Posterior cingulate gyrus (tissue), 11 donors: ENCODE data around the gene OGFOD3.
"Not testable (repeated sequence)": the region's sequence is repeated elsewhere in the genome, so short reads cannot be mapped to it uniquely, and the experiment has no call there.

ENCODE experiments used
- DNase-seq, 10 donors: peaks; one replicate each; pipeline versions ENCODE4 v3.0.0 to v3.0.0-alpha.2; 2020 to 2021; ENCODE audit warnings: mixed read lengths in 3 of 10
- intact Hi-C: fragments of 100-400 bp; cut with DNase I; formaldehyde crosslinking; loops from one replicate; pipeline ENCODE4 v1.15.1; 2023

Gene OGFOD3

DNA sequence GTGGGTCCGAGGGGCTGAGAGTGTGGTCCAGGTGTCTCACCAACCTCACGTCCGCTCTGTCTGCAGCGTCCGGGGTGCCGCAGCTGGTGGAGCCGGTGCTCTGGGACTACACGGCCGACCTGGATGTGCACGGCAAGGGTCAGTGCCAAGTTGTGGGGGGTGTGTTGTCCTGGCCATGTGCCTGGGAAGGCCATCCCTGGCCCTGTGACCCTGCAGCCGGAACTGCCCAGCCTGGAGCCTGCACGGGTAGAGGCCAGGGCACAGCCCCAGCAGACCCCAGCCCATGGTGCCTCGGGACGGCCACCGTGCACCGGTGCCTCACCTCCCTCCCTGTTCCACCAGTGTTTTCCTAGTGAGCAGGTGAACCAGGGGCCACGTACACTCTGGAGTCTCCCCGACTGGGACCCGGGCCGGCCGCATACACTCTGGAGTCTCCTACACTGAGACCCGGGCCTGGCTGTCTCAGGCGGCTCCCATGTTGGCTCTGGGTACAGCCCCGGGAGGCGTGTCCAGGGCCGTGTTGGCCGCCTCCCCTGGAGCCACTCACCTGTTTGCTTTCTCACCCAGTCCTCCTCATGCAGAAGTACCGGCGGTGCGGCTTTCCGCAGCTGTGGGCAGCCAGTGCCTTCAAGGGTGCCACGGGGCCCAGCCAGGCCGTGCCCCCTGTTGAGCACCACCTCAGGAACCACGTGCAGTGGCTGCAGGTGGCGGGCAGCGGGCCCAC lies 18.4 kb upstream of the OGFOD3 start:
- intact Hi-C loops = no loop called here
- peak in 1 of 10 donors; percentile 80 for DNase-seq

DNA sequence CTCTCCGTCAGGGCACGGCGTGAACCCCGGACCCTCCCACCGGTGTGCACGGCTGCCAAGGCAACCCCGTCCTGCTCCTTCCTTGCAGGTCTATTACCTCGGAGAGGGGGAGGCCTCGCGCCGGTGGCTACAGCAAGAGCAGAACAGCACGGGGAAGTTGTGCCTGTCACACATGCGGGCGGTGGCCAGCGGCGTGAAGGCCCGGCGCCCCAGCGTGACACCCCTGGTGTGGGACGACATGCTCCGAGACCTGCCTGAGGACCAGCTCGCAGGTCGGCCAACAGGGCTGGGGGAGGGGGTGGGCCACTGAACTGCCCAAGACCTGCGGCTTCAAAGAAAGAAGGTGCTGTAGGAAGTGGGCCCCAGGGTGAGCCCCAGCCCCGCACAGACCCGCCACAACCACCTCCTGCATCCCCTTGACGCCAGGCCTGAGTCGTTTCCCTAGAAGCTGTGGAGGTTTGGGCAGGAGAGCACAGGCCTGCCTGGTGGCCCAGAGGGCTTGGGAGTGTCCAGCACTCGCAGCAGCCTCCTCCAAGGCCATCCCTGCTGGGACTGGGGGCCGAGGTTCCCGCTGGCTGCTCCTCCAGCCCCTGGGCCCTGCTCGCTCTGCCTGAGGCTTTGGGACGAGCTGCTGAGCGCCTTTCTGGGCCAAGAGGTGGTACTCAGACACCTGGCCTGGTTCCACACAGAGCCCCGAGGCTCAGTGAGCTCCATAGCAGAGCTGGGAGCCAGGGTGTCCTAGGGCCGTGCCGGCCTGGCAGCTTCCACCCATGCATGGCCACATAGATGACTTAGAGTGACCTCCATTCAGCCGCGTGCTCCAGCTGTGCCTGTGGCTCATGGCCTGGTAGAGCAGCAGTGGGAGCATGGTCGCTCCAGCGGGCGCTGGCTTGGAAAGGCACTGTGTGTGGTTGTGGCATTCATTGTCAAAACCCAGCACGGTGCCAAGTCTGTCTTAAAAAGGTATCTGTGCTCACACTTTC lies 17.5 kb upstream of the OGFOD3 start:
- intact Hi-C loops = no loop called here
- peak in 2 of 10 donors; percentile 82 to 86 for DNase-seq

DNA sequence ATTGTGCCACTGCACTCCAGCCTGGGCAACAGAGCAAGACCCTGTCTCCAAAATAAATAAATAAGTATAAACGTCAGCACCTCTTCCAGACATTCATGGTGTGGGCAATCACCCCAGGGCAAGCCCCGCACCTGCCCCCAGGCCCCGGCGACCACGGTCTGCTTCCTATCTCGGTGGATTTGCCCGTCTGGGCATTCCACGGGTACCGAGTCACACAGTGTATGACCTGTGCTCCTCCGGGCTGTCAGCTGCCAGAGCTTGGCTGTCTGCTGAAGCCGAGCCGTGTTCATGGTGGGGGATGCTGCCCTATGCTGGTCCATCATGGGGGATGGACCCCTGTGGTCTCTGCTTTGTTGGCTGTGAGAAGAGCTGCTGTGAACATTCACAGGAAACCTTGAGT lies 16.7 kb upstream of the OGFOD3 start:
- intact Hi-C loops = no loop called here
- DNase-seq = peak in 1 of 10 donors; percentile 30

- intact Hi-C loops = no loop called here
- peak in 1 of 10 donors; percentile 48 for DNase-seq
Observed at GRCh38 chr17:82434216-82434565, 15.8 kb upstream of the OGFOD3 start.

DNA sequence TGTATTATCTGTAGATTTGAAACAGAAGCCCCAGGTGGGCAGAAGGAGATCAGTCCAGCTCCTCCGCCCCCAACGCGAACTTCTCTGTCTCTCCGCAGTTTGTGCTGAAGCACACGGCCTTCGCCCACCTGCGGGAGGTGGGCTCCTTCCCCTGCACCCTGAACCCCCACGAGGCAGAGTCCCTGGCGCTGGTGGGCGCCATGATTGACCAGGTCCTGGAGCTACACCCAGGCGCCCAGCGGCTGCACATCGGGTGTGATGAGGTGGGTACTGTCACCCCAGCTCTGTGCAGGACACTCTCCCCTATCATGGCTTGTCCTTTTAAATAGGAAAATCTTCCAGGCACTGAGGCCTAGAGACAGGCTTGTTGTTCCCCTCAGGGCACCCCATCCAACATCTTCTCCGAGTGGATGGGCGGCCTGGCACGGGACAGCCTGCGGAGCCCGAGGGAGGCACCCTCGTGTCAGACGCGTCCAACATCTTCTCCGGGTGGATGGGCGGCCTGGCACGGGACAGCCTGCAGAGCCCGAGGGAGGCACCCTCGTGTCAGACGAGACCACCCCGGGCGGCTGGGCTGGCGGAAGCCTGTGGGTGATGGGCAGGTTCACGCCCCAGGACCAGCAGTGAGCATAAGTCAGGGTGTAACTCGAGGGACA lies 15.3 kb upstream of the OGFOD3 start:
- intact Hi-C loops = no loop called here
- DNase-seq = peak in 2 of 10 donors; percentile 22 to 77

DNA sequence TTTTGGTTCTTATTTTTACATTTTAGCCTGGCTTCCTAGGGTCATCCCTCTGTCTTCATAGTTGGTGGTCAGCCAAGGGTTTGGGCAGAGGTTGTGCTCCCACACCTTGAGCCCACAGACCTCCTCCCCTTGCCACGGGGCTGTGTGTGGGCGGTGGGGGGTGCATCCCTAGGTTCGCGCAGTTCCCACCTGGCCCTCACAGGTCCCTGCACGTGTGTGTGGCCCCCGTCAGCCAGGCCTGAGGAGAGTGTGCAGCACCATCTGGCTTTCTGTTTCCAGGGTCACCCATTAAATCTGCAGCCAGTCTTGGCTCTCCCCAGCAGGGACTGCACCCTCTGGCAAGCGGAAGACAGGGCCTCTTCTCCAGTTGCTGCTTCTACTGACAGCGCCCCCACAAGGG lies 13.6 kb upstream of the OGFOD3 start:
- intact Hi-C loops = no loop called here
- DNase-seq = peak in 1 of 10 donors; percentile 69

- peak in 1 of 10 donors; percentile 43 for DNase-seq
- intact Hi-C loops = no loop called here
Observed at GRCh38 chr17:82429824-82430223, 11.4 kb upstream of the OGFOD3 start.

DNA sequence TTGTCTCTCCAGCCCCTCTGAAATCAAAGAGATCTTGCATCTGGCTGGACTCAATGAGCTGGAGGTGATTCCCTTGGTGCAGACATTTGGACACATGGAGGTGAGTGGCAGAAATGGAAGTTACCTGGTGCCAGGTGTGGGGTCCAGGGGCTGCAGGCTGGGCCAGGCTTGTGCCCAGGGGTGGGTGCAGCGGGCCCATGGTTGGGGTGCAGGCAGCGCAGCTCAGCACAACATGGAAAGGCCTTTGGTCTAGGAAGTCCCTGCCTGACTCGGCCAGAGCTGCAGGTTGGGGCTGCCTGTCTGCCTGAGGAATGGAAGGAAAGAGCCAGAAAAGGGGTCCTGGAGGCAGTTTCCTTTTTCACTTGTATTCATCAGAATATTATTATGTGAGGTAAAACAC lies 10.2 kb upstream of the OGFOD3 start:
- intact Hi-C loops = no loop called here
- DNase-seq = peak in 1 of 10 donors; percentile 55

DNA sequence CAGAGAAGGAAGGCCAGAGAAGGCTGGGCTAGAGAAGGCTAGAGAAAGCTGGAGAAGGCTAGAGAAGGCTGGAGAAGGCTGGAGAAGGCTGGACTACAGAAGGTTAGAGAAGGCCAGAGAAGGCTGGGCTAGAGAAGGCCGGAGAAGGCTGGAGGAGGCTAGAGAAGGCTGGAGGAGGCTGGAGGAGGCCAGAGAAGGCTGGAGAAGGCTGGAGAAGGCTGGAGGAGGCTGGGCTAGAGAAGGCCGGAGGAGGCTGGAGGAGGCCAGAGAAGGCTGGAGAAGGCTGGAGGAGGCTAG lies 6.4 kb upstream of the OGFOD3 start:
- DNase-seq = no peak
- intact Hi-C loops = no loop called here

DNA sequence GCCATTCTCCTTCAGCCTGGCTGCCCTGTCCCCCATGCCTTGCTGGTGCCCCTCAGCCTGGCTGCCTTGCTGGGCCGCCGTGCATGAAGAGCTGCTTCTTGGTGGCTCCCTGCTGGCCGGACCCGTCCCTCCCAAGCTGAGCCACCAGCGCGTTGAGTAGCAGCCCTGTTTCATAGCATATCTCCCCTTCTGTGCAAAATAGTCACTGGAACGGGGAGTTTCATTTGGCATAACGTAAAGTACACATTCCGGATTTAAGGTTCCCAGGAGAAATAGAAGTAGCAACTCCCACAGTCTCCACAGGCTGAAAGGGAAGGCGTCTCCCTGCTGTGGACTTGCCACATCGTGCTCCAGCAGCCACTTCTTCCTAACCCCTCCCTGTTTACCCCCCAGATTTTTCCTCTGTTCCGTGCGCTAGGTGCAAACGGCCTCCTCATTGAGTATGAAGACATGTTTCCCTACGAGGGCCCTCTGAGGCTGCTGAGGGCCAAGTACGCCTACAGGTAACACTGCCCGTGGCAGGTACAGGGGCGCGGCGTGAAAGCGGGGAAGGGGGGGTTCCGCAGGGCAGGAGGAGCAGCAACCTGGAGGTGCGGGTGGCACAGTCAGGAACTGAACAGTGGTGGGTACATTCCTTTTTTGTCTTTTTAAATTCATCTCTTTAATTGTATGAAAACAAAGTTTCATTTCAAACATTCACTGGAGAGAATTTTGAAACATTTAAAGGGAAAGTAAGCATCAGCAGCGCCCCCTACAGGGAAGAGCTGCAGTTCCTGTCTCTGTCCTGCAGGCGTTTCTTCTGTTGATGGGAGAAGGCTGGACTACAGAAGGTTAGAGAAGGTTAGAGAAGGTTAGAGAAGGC lies 5.8 kb upstream of the OGFOD3 start:
- intact Hi-C loops = no loop called here
- peak in 3 of 10 donors; percentile 49 to 60 (median 56) for DNase-seq

- DNase-seq = no peak
- intact Hi-C loops = loop anchor here (10.0 kb wide), 1 partner anchor 175 kb away; no protein-coding TSS in a partner anchor
Observed at GRCh38 chr17:82419540-82419939, 1.2 kb upstream of the OGFOD3 start.

- no peak for DNase-seq
- intact Hi-C loops = loop anchor here (10.0 kb wide), 1 partner anchor 172 kb away; no protein-coding TSS in a partner anchor
Observed at GRCh38 chr17:82416771-82417170, 1.6 kb downstream of the OGFOD3 start.

DNA sequence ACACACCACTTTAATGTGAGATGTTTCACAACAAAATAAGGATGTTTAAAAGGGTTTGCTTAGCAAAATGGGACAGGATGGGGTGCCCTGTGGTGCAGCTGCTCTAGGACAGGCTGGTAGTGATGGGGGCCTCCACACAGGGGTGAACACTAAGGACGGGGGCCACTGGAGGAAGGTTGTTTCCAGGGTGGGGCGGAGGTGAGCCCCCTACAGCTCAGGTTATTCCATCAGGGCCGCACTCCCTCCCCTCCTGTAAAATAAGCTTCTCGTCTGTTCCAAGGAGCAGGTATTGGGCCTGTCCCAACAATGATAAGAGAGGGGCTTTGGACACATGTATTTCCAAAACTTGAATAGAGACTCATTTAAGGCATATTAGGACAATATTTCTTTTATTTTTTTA lies 2.1 kb downstream of the OGFOD3 start:
- no peak for DNase-seq
- intact Hi-C loops = loop anchor here (10.0 kb wide), 1 partner anchor 171 kb away; no protein-coding TSS in a partner anchor

GRCh38 chr17:82415786-82416185 lies 2.6 kb downstream of the OGFOD3 start:
- intact Hi-C loops = loop anchor here (10.0 kb wide), 1 partner anchor 171 kb away; no protein-coding TSS in a partner anchor
- DNase-seq = no peak

DNA sequence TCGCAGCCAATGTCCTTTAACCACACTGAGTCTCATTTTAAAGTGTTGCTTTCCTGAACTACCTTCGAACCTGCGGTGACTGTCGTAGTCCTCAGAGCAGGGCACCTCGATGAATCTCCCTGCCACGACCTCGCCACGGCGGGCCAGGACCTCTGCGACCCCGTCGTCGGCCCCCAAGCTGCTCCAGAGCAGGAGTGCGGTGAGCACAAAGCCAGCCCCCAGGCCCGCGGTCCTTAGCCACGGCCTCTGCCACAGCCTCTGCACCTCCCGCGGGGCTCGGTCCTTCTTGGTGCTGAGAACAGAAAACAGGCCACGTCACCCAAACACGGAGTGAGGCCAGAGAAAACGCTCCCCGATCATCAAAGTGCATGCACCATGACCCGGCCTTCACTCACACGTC lies 3.0 kb downstream of the OGFOD3 start:
- no peak for DNase-seq
- intact Hi-C loops = loop anchor here (10.0 kb wide), 1 partner anchor 171 kb away; no protein-coding TSS in a partner anchor

GRCh38 chr17:82414548-82415281 lies 3.7 kb downstream of the OGFOD3 start:
- intact Hi-C loops = loop anchor here (1.0 to 10.0 kb wide), 2 partner anchors 62 to 170 kb away; no protein-coding TSS in a partner anchor
- DNase-seq = peak in 9 of 10 donors; percentile 40 to 95 (median 68)

DNA sequence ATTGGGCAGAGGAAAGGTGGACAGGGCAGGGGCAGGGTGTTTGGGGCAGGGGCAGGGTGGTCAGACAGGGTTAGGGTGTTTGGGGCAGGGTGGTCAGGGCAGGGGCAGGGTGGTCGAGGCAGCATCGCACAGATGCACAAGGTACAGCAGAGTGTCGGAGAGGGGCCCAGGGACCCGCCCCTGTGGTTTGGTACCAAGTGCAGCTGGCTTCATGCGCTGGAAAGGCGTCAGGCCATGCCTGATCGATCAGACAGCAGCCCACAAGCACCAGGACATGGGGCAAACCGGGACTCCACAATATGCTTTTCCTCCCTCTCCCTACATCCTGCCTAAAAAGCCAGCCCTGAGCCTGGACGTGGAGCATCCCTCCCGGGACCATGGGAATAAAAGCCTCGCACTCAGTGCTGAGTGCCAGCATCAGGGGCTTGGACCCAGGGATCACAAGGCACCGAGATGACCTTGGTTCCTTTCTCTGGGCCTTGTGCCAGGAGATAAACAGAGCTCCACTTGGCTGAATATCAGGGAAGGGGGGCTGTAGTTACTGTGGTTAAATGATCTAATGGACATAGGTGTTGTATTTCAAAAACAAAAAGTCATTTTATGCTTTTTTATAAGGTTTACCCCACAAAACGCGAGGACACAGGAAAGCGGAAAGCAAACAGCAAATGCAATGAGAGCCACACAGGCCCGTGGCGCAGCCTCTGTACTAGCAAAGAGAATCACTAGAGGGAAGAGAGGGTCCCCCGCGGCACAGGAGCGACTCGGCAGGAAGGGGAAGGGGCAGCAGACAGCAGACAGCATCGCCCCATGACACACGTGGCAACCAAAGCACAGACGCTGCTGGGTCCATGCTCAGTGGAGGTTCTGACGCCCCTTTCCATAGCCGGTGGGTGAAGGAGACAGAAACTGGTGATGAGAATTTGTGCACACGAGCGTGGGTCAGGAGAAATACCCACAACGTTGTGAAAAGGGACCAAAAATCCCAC lies 5.6 kb downstream of the OGFOD3 start:
- intact Hi-C loops = loop anchor here (10.0 kb wide), 1 partner anchor 168 kb away; no protein-coding TSS in a partner anchor

DNA sequence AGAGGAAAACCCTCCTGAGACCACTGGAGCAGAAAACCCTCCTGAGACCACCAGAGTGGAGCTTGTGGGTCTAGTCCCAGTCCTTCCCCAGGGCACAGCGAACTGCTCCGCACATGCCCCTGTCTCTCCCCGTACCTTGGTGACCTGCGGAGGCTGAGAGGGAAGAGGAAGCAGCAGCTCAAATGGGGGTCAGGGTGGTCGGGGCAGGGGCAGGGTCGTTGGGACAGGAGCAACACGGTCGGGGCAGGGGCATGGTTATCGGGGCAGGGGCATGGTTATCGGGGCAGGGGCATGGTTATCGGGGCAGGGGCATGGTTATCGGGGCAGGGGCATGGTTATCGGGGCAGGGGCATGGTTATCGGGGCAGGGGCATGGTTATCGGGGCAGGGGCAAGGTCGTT lies 6.3 kb downstream of the OGFOD3 start:
- intact Hi-C loops = loop anchor here (10.0 kb wide), 1 partner anchor 167 kb away; no protein-coding TSS in a partner anchor
- DNase-seq = not testable (repeated sequence)

More for the DNA sequence above, 5.6 kb downstream of the OGFOD3 start:
- peak in 1 of 10 donors; percentile 67 for DNase-seq
